Tibial nerve (tissue), 3 donors: ENCODE measurements around the gene CAMK2N1.

Experiments
- EP300 ChIP-seq, 2 donors: sonication (generic); formaldehyde crosslinking; IDR thresholded peaks; one replicate each; pipeline ENCODE4 v1.6.1; 2017; ENCODE audit warnings: antibody characterized with exemption in 2 of 2, mild to moderate bottlenecking in 1 of 2
- POLR2A ChIP-seq, 2 donors: fragments of 450-650 bp; IDR thresholded peaks; one replicate each; pipeline ENCODE4 v1.6.1; 2017; ENCODE audit warnings: antibody characterized with exemption in 2 of 2, mild to moderate bottlenecking in 2 of 2, moderate library complexity in 2 of 2

GRCh38 chr1:20487236-20487590 lies 1.2 kb upstream of the CAMK2N1 start:
- no peak for TF ChIP-seq POLR2A (IDR thresholded peaks at IDR 0.05)
- no peak for TF ChIP-seq EP300 (IDR thresholded peaks at IDR 0.05)
